K562 (cell line): ENCODE results near the gene UBXN1.

Source experiments
- HDGF ChIP-seq: fragments of 450-650 bp; IDR thresholded peaks from 2 replicates; pipeline ENCODE4 v1.6.1; 2016
- NRF1 ChIP-seq, 2 experiments: fragments of 450-650 bp; IDR thresholded peaks in 1 of 2; conservative IDR thresholded peaks in 1 of 2; 2 replicates each; pipeline ENCODE4 v1.6.1; 2014; ENCODE audit warnings: mild to moderate bottlenecking in 2 of 2
- STAT5B ChIP-seq: fragments of 250-450 bp; sonication (Bioruptor Pico); IDR thresholded peaks from 2 replicates; pipeline ENCODE4 v1.8.0; 2021; ENCODE audit warnings: mild to moderate bottlenecking, inconsistent platforms
- ZNF583 ChIP-seq: fragments of 250-450 bp; sonication (Bioruptor Pico); IDR thresholded peaks from 2 replicates; pipeline ENCODE4 v1.4.0; 2020
- TF ChIP-seq, protein P1 (sequence below): fragments of 250-450 bp; sonication (Bioruptor Pico); IDR thresholded peaks from 2 replicates; pipeline ENCODE4 v1.5.1; 2021; ENCODE audit warnings: mild to moderate bottlenecking

DNA sequence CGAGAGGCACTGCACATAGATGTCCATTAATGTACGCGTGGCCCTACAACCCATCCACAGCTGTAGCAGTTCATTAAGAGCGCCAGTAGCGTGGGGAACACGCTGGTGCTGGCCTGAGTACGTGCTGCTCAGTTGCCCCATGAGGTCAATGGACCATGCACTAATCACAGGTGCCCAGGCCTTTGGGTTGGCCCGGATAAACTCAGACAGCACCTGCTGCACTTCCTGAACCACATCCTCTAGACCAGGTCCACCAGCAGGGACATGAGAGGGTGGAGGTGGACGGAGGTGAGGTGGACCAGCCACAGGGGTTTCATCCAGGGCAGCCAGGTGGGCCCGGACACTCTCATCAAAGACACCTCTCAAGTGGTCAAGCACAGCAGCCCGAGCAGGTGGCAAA lies 29.4 kb downstream of the UBXN1 start:
- no peak for TF ChIP-seq NRF1 (conservative IDR thresholded peaks at IDR 0.05 in 1 of 2, IDR thresholded peaks at IDR 0.05 in 1 of 2)
- no peak for TF ChIP-seq STAT5B (CRISPR knock-in tag)
- TF ChIP-seq, protein P1, sequence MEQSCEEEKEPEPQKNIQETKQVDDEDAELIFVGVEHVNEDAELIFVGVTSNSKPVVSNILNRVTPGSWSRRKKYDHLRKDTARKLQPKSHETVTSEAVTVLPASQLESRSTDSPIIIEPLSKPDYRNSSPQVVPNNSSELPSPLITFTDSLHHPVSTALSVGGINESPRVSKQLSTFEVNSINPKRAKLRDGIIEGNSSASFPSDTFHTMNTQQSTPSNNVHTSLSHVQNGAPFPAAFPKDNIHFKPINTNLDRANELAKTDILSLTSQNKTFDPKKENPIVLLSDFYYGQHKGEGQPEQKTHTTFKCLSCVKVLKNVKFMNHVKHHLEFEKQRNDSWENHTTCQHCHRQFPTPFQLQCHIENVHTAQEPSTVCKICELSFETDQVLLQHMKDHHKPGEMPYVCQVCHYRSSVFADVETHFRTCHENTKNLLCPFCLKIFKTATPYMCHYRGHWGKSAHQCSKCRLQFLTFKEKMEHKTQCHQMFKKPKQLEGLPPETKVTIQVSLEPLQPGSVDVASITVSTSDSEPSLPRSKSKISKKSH: no peak
- TF ChIP-seq ZNF583: no peak
- no peak for TF ChIP-seq HDGF
